SK-N-SH (cell line): ENCODE measurements around the gene ANO9.

Experiments used
- EZH2phosphoT487 ChIP-seq: fragments of 200-600 bp; sonication (generic); IDR thresholded peaks from 2 replicates; pipeline ENCODE4 v1.6.1; 2017; ENCODE audit warnings: low read depth, mixed run types, mild to moderate bottlenecking, antibody characterized with exemption, moderate library complexity, borderline replicate concordance
- GABPA ChIP-seq: IDR thresholded peaks from 2 replicates; pipeline ENCODE4 v1.4.0; 2012; ENCODE audit warnings: low read depth, mild to moderate bottlenecking
- MXI1 ChIP-seq: IDR thresholded peaks from 2 replicates; pipeline ENCODE4 v1.6.1; 2012; ENCODE audit warnings: mild to moderate bottlenecking, low read depth, low read length, improper control_type of control experiment

DNA sequence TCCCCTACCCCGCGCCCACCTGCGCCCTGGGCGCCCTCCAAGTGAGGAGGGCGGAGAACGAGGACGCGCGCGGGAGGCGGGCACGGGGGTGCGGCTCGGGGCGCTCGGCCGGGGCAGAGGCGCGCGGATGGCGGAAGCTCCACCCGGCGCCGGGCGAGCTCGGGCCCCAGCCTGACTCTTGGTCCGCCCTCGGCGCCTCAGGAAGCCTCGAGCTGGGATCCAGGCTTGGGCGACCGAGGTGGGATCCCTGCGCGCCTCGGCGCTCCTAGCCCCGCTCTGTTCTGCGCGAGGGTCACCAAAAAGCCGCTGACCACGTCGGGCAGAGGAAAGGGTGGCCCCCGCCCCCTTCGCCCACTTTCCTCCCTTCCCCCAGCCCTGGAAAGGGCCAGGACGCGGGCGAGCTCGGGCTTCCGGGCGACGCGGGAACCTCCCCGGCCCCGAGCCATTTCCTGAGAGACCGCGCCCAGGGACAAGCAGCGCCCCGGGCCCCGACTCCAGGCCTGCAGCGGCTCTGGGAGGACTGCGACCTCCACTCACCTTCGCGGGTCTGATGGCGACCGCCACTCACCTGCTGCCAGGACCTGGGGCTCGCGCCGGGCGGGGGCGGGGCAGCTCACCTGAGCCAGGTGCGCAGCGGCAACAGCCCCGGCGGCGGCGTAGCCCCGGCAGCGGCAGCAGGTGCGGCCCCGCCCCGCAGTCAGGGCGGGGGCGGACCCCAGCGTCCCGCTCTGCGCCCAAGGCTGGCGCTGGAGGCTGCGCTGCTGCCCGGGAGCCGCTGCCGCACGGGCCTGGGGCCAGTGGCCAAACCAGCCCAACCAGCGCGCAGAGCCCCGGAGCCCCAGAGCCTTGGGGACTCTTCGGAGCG lies 24.8 kb downstream of the ANO9 start:
- TF ChIP-seq GABPA (no peak), MXI1 (no peak), EZH2phosphoT487 (no peak)
